HepG2 (cell line): ENCODE data around the gene GRK5. TPM values are rescaled to one million over a fixed set of nuclear protein-coding genes. Genes with fewer than 3 reads are reported as not detected.

Experiments
- AGO1 ChIP-seq: fragments of 200-400 bp; formaldehyde crosslinking; IDR thresholded peaks from 2 replicates; pipeline ENCODE4 v1.6.1; 2017; ENCODE audit warnings: mild to moderate bottlenecking, low read depth, low read length, moderate library complexity; ENCODE audit not compliant: poor library complexity, severe bottlenecking
- AHR ChIP-seq: IDR thresholded peaks from 2 replicates; pipeline ENCODE4 v1.6.1; 2018; ENCODE audit warnings: missing genetic modification reagents, missing compliant biosample characterization
- BHLHE40 ChIP-seq: IDR thresholded peaks from 2 replicates; pipeline ENCODE4 v1.6.1; 2011; ENCODE audit warnings: low read length, improper control_type of control experiment
- CERS6 ChIP-seq: sonication (generic); formaldehyde crosslinking; IDR thresholded peaks from 2 replicates; pipeline ENCODE4 v1.5.0; 2020; ENCODE audit warnings: missing genetic modification reagents
- ELF1 ChIP-seq: sonication (generic); formaldehyde crosslinking; IDR thresholded peaks from 2 replicates; pipeline ENCODE4 v1.4.0; 2020; ENCODE audit warnings: missing genetic modification reagents
- FOXO4 ChIP-seq: sonication (generic); formaldehyde crosslinking; conservative IDR thresholded peaks from 2 replicates; pipeline ENCODE4 v1.8.1; 2023; ENCODE audit warnings: missing genetic modification reagents
- GRHL1 ChIP-seq: sonication (generic); formaldehyde crosslinking; conservative IDR thresholded peaks from 2 replicates; pipeline ENCODE4 v1.8.0; 2022; ENCODE audit warnings: missing genetic modification reagents
- HNRNPLL ChIP-seq: fragments of 200-400 bp; formaldehyde crosslinking; IDR thresholded peaks from 2 replicates; pipeline ENCODE4 v1.6.1; 2017; ENCODE audit warnings: mild to moderate bottlenecking, low read depth, low read length; ENCODE audit not compliant: poor library complexity, severe bottlenecking
- IKZF4 ChIP-seq: sonication (generic); formaldehyde crosslinking; IDR thresholded peaks from 2 replicates; pipeline ENCODE4 v1.5.1; 2020; ENCODE audit warnings: borderline replicate concordance, mild to moderate bottlenecking, low read depth, missing genetic modification reagents; ENCODE audit errors: not compliant biosample characterization
- KLF12 ChIP-seq: sonication (generic); formaldehyde crosslinking; IDR thresholded peaks from 2 replicates; pipeline ENCODE4 v1.4.0; 2020; ENCODE audit warnings: missing genetic modification reagents, borderline replicate concordance
- KLF9 ChIP-seq: IDR thresholded peaks from 2 replicates; pipeline ENCODE4 v1.6.1; 2016; ENCODE audit warnings: low read depth
- LBX2 ChIP-seq: sonication (generic); formaldehyde crosslinking; IDR thresholded peaks from 2 replicates; pipeline ENCODE4 v1.5.0; 2020; ENCODE audit warnings: missing genetic modification reagents, mild to moderate bottlenecking, borderline replicate concordance
- MAX ChIP-seq: IDR thresholded peaks from 2 replicates; pipeline ENCODE4 v1.6.1; 2012; ENCODE audit warnings: inconsistent platforms
- MBNL3 ChIP-seq: fragments of 250-450 bp; sonication (Bioruptor Pico); conservative IDR thresholded peaks from 2 replicates; pipeline ENCODE4 v1.8.0; 2022; ENCODE audit warnings: mild to moderate bottlenecking, inconsistent platforms
- MEIS1 ChIP-seq: sonication (generic); formaldehyde crosslinking; IDR thresholded peaks from 2 replicates; pipeline ENCODE4 v1.9.0; 2021; ENCODE audit warnings: mild to moderate bottlenecking, missing genetic modification reagents, moderate library complexity, borderline replicate concordance
- PRMT3 ChIP-seq: sonication (generic); formaldehyde crosslinking; IDR thresholded peaks from 2 replicates; pipeline ENCODE4 v1.8.1; 2022; ENCODE audit warnings: low read depth, mild to moderate bottlenecking, moderate library complexity, missing genetic modification reagents, borderline replicate concordance
- RCOR2 ChIP-seq: IDR thresholded peaks from 2 replicates; pipeline ENCODE4 v1.6.1; 2016; ENCODE audit warnings: missing biosample characterization, missing genetic modification reagents
- RFXANK ChIP-seq: IDR thresholded peaks from 2 replicates; pipeline ENCODE4 v1.6.1; 2016
- SNAI1 ChIP-seq: sonication (generic); formaldehyde crosslinking; IDR thresholded peaks from 2 replicates; pipeline ENCODE4 v1.5.0; 2020; ENCODE audit warnings: mild to moderate bottlenecking, missing genetic modification reagents, borderline replicate concordance
- SRSF9 ChIP-seq: fragments of 200-400 bp; formaldehyde crosslinking; IDR thresholded peaks from 2 replicates; pipeline ENCODE4 v1.6.1; 2018; ENCODE audit warnings: borderline replicate concordance, mild to moderate bottlenecking, low read depth, low read length; ENCODE audit not compliant: insufficient read depth, poor library complexity, severe bottlenecking
- SSRP1 ChIP-seq: IDR thresholded peaks from 2 replicates; pipeline ENCODE4 v1.6.1; 2016; ENCODE audit warnings: control low read depth
- ZNF530 ChIP-seq: sonication (generic); formaldehyde crosslinking; IDR thresholded peaks from 2 replicates; pipeline ENCODE4 v1.5.0; 2020; ENCODE audit warnings: low read depth, mild to moderate bottlenecking, missing genetic modification reagents
- ZNF674 ChIP-seq: sonication (generic); formaldehyde crosslinking; IDR thresholded peaks from 2 replicates; pipeline ENCODE4 v1.5.0; 2020; ENCODE audit warnings: low read depth, mild to moderate bottlenecking, missing genetic modification reagents
- ZNF678 ChIP-seq: sonication (generic); formaldehyde crosslinking; IDR thresholded peaks from 2 replicates; pipeline ENCODE4 v1.4.0; 2020; ENCODE audit warnings: mild to moderate bottlenecking, missing genetic modification reagents
- ZNF713 ChIP-seq: sonication (generic); formaldehyde crosslinking; IDR thresholded peaks from 2 replicates; pipeline ENCODE4 v1.4.0; 2020; ENCODE audit warnings: mild to moderate bottlenecking, missing genetic modification reagents
- ZNF780A ChIP-seq: sonication (generic); formaldehyde crosslinking; IDR thresholded peaks from 2 replicates; pipeline ENCODE4 v1.8.0; 2022; ENCODE audit warnings: mild to moderate bottlenecking, missing genetic modification reagents, moderate library complexity
- ZSCAN9 ChIP-seq: IDR thresholded peaks from 2 replicates; pipeline ENCODE4 v1.6.1; 2016; ENCODE audit warnings: borderline replicate concordance
- polyA plus RNA-seq, 8 experiments: library from polyadenylated mRNA; depleted of rRNA in 3 of 8; stranded (reverse) in 7 of 8; unstranded in 1 of 8; fragments of >200 nt; fragmentation: Illumina TruSeq in 4 of 8; extraction: Trizol in 4 of 8; gene quantifications; 2 replicates each; pipeline versions ENCODE4 v1.2.1 to v1.2.3, GENCODE V29; 2011 to 2016; ENCODE audit warnings: low read depth in 4 of 8, missing spikeins in 1 of 8, mixed read lengths in 1 of 8; ENCODE audit not compliant: insufficient read depth in 1 of 8
- total RNA-seq, 5 experiments: library from RNA; depleted of rRNA; stranded (reverse); fragments of >200 nt; fragmentation: Illumina TruSeq; extraction: Trizol; gene quantifications; 2 replicates each; pipeline ENCODE4 v1.2.3, GENCODE V29; 2016; ENCODE audit warnings: low read depth in 1 of 5

The GRK5 gene
- total and polyA plus RNA-seq, 2 of the 13 experiments (the other 11 are each of a cell fraction or from before 2014, with no cell fraction given) = 10.4 to 12.6 TPM

GRCh38 chr10:119206603-119207365, 587 bp upstream of the GRK5 start (continued):
- TF ChIP-seq PRMT3 (no peak), SNAI1 (no peak), SSRP1 (CRISPR knock-in tag) (no peak), ELF1 (CRISPR knock-in tag) (no peak), KLF9 (CRISPR knock-in tag) (no peak), RFXANK (CRISPR knock-in tag) (no peak), ZNF713 (CRISPR knock-in tag) (no peak), IKZF4 (CRISPR knock-in tag) (peak; percentile 63), MEIS1 (CRISPR knock-in tag) (no peak), BHLHE40 (no peak), CERS6 (CRISPR knock-in tag) (no peak), ZNF678 (CRISPR knock-in tag) (no peak), LBX2 (no peak), RCOR2 (CRISPR knock-in tag) (no peak), MAX (0 out of 2 replicates have a peak, but pooled peaks have one; percentile 4), KLF12 (CRISPR knock-in tag) (no peak; the same call in 1 of the 2 replicates), AGO1 (no peak), ZNF674 (CRISPR knock-in tag) (no peak), GRHL1 (no peak), ZSCAN9 (CRISPR knock-in tag) (no peak), MBNL3 (CRISPR knock-in tag) (no peak), ZNF780A (CRISPR knock-in tag) (no peak), FOXO4 (CRISPR knock-in tag) (no peak), HNRNPLL (peak; percentile 65), SRSF9 (no peak), AHR (CRISPR knock-in tag) (no peak), ZNF530 (CRISPR knock-in tag) (no peak)
